AML-193 (cell line): ENCODE measurements around the gene CROCC2.

ENCODE experiments used
- DNase-seq, 2 experiments: peaks; one replicate each; lab custom pipeline; 2025; lab: John Stamatoyannopoulos, UW

The CROCC2 gene

GRCh38 chr2:241015439-241015838 lies 109.3 kb downstream of the CROCC2 start:
- no peak for DNase-seq

GRCh38 chr2:241017228-241017940 lies 111.2 kb downstream of the CROCC2 start:
- no peak for DNase-seq

- no peak for DNase-seq
Measured at GRCh38 chr2:241018051-241018891, 112.1 kb downstream of the CROCC2 start.

GRCh38 chr2:241019441-241020139 lies 113.5 kb downstream of the CROCC2 start:
- DNase-seq, result no peak

- DNase-seq, result no peak
Measured at GRCh38 chr2:241020201-241020600, 114.1 kb downstream of the CROCC2 start.

GRCh38 chr2:241020629-241021190 lies 114.6 kb downstream of the CROCC2 start:
- no peak for DNase-seq

GRCh38 chr2:241025639-241026038 lies 119.5 kb downstream of the CROCC2 start:
- DNase-seq, result no peak

- no peak for DNase-seq
Measured at GRCh38 chr2:241029599-241030332, 123.6 kb downstream of the CROCC2 start.

GRCh38 chr2:241030333-241030680 lies 124.2 kb downstream of the CROCC2 start:
- no peak for DNase-seq

- DNase-seq, result no peak
Measured at GRCh38 chr2:241030883-241031282, 124.7 kb downstream of the CROCC2 start.

GRCh38 chr2:241031436-241032165 lies 125.5 kb downstream of the CROCC2 start:
- DNase-seq, result no peak

- no peak for DNase-seq
Measured at GRCh38 chr2:241033336-241033987, 127.3 kb downstream of the CROCC2 start.

GRCh38 chr2:241033994-241034393 lies 127.9 kb downstream of the CROCC2 start:
- DNase-seq, result no peak

- no peak for DNase-seq
Measured at GRCh38 chr2:241034490-241035141, 128.5 kb downstream of the CROCC2 start.

- DNase-seq, result no peak
Measured at GRCh38 chr2:241035142-241035817, 129.1 kb downstream of the CROCC2 start.

GRCh38 chr2:241035818-241036396 lies 129.8 kb downstream of the CROCC2 start:
- no peak for DNase-seq

GRCh38 chr2:241036397-241036963 lies 130.3 kb downstream of the CROCC2 start:
- DNase-seq, result no peak

GRCh38 chr2:241036964-241037421 lies 130.9 kb downstream of the CROCC2 start:
- no peak for DNase-seq

- DNase-seq, result no peak
Measured at GRCh38 chr2:241037498-241037897, 131.4 kb downstream of the CROCC2 start.
